ENCODE data around the gene LPCAT3.

LPCAT3 gene

GRCh38 chr12:6962285-6963015 lies 55.8 kb downstream of the LPCAT3 start:
- no peak for TF ChIP-seq ZFX (IDR thresholded peaks at IDR 0.05; ENCODE audit: borderline replicate concordance)
- peak; percentile 32 for TF ChIP-seq CTCF (IDR thresholded peaks at IDR 0.05)
- H3K27ac ChIP-seq = peak overlapping the region; percentile 100

GRCh38 chr12:6961695-6962284 lies 56.5 kb downstream of the LPCAT3 start:
- TF ChIP-seq CTCF (IDR thresholded peaks at IDR 0.05) = peak; percentile 95
- no peak for TF ChIP-seq ZFX (IDR thresholded peaks at IDR 0.05; ENCODE audit: borderline replicate concordance)
- H3K27ac ChIP-seq = peak overlapping the region; percentile 100

- TF ChIP-seq CTCF (IDR thresholded peaks at IDR 0.05) (no peak), ZFX (IDR thresholded peaks at IDR 0.05; ENCODE audit: borderline replicate concordance) (no peak)
- peak overlapping the region; percentile 100 for H3K27ac ChIP-seq
These were observed 57.0 kb downstream of the LPCAT3 start for GRCh38 chr12:6961278-6961694.

- peak overlapping the region; percentile 100 for H3K27ac ChIP-seq
- TF ChIP-seq CTCF (IDR thresholded peaks at IDR 0.05) (no peak), ZFX (IDR thresholded peaks at IDR 0.05; ENCODE audit: borderline replicate concordance) (no peak)
These were observed 57.5 kb downstream of the LPCAT3 start for GRCh38 chr12:6960593-6961277.

GRCh38 chr12:6959805-6960592 lies 58.3 kb downstream of the LPCAT3 start:
- H3K27ac ChIP-seq = peak overlapping the region; percentile 100
- TF ChIP-seq CTCF (IDR thresholded peaks at IDR 0.05) (no peak), ZFX (IDR thresholded peaks at IDR 0.05; ENCODE audit: borderline replicate concordance) (no peak)

- H3K27ac ChIP-seq = no peak overlapping the region
These were observed 59.0 kb downstream of the LPCAT3 start for GRCh38 chr12:6959058-6959804.

More at GRCh38 chr12:6959058-6959804, 59.0 kb downstream of the LPCAT3 start:
- TF ChIP-seq CTCF (IDR thresholded peaks at IDR 0.05) (no peak), ZFX (IDR thresholded peaks at IDR 0.05; ENCODE audit: borderline replicate concordance) (no peak)
